ENCODE data around the gene NPFFR1.

DNA sequence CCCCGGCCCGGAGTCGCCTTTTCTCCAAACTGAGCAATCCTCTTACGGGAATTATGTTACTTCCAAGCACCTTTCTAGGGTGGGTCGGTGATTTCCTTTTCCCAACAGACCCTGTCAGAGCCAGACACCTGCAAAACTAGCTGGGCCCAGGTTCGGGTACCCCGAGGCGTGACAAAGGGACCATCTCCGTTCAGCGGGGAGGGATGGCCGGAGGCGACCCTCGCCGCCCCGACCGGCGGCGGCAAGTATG is 51.0 kb downstream of the NPFFR1 start:
- TF ChIP-seq EZH2 (IDR thresholded peaks at IDR 0.05) (no peak), POLR2AphosphoS5 (IDR thresholded peaks at IDR 0.05; ENCODE audit: borderline replicate concordance, low read depth, low read length) (no peak)
